Testis (tissue), 3 donors: ENCODE results near the gene HAPSTR1. TPM values are rescaled to one million over a fixed set of nuclear protein-coding genes. Genes with fewer than 3 reads are reported as not detected.

Experiments
- DNase-seq: peaks from one replicate; pipeline ENCODE4 v3.0.0-alpha.2; 2019
- H3K27ac ChIP-seq, 2 donors: fragments of 200-600 bp; sonication (generic); one replicate each; pipeline ENCODE4 v1.5.1; 2019
- H3K27me3 ChIP-seq: fragments of 200-600 bp; sonication (generic); one replicate; pipeline ENCODE4 v1.5.1; 2019
- H3K36me3 ChIP-seq: fragments of 200-600 bp; sonication (generic); one replicate; pipeline ENCODE4 v1.5.1; 2017; ENCODE audit warnings: low read depth; ENCODE audit errors: missing control alignments
- H3K4me1 ChIP-seq: fragments of 200-600 bp; sonication (generic); one replicate; pipeline ENCODE4 v1.5.1; 2019
- H3K4me3 ChIP-seq, 2 donors: fragments of 200-600 bp; sonication (generic); one replicate each; pipeline ENCODE4 v1.5.1; 2017 to 2019
- H3K9me3 ChIP-seq: fragments of 200-600 bp; sonication (generic); one replicate; pipeline ENCODE4 v1.5.1; 2017
- POLR2A ChIP-seq: fragments of 450-650 bp; IDR thresholded peaks from one replicate; pipeline ENCODE4 v1.6.1; 2017; ENCODE audit warnings: antibody characterized with exemption, mild to moderate bottlenecking, moderate library complexity
- WGBS, 2 donors: methylation state at CpG; one replicate each; pipeline ENCODE4 v1.1.5; 2018; 5-methylcytosine and 5-hydroxymethylcytosine counted together
- intact Hi-C: fragments of 100-400 bp; cut with DNase I; formaldehyde crosslinking; loops from one replicate; pipeline ENCODE4 v1.15.1; 2023; ENCODE audit warnings: low total_unique reads
- polyA plus RNA-seq: library from polyadenylated mRNA; stranded (reverse); fragments of 350-450 nt; fragmentation: Illumina TruSeq; extraction: RNeasy Lipid Tissue Mini Kit (QIAGEN cat#74804); gene quantifications from one replicate; pipeline ENCODE4 v1.2.3, GENCODE V29; 2014; ENCODE audit warnings: low read depth, low replicate concordance; ENCODE audit not compliant: insufficient read depth
- total RNA-seq, 2 donors: library from RNA; depleted of rRNA; stranded (reverse); fragments of >200 nt; gene quantifications; one replicate each; pipeline ENCODE4 v1.2.3, GENCODE V29; 2016
- TF ChIP-seq, protein P1 (sequence below), 3 experiments: fragments of 450-650 bp in 2 of 3; fragments of 200-600 bp in 1 of 3; sonication (generic) in 1 of 3; IDR thresholded peaks; one replicate each; pipeline ENCODE4 v1.5.1; 2016 to 2019; ENCODE audit warnings: antibody characterized with exemption in 3 of 3, mild to moderate bottlenecking in 2 of 3, moderate library complexity in 1 of 3

The HAPSTR1 gene
- total and polyA plus RNA-seq, 3 donors from 2014 or later: 37.5 to 75.7 (median 68.8) TPM

DNA sequence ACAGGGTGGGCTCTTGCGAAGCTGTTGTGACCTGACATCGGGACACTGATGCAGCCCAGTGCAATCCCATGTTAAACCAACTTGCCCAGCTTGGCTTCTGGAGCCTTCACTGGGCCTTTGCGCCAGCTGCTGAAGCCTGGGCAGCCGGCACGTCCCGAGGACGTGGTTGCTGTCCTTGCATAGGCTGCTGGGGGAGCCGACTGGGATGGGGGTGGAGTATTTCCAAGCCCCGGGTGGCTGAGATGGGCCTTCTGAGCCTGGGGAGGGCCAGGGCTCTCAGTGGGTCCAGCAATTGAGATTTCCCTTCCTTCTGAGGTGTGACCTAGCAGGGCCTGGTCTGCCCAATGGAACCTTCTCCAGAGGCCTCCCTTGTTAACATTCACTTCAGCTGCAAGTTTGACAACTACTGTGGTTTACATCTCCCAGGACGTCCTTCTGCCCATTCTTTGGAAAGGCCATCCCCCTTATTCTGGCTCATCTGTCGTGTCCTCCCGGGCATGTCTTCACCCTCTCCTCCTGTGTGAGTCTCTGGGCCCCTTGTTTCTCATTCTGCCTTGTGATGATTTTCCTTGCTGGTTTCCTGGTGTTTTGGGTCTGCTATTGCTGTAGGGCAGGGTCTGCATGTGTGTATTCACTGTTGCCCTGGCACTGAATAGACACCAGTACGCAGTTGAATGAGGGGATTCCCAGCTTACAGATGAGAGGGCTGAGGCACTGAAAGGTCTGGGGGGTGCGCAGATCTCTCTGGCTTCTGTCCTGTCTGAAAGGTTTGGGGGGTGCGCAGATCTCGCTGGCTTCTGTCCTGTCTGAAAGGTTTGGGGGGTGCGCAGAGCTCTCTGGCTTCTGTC is 34.4 kb downstream of the HAPSTR1 start:
- no peaks in the 10 kb centered on the region for H3K4me1 ChIP-seq
- no peaks in the 10 kb centered on the region for H3K36me3 ChIP-seq
- no peak overlapping the region for H3K4me3 ChIP-seq
- intact Hi-C loops: no loop called here
- no peaks in the 10 kb centered on the region for H3K9me3 ChIP-seq
- 80 to 87% methylated on average over 6 to 17 of the region's 17 CpGs for WGBS, 2 donors
- DNase-seq: no peak
- TF ChIP-seq, protein P1, sequence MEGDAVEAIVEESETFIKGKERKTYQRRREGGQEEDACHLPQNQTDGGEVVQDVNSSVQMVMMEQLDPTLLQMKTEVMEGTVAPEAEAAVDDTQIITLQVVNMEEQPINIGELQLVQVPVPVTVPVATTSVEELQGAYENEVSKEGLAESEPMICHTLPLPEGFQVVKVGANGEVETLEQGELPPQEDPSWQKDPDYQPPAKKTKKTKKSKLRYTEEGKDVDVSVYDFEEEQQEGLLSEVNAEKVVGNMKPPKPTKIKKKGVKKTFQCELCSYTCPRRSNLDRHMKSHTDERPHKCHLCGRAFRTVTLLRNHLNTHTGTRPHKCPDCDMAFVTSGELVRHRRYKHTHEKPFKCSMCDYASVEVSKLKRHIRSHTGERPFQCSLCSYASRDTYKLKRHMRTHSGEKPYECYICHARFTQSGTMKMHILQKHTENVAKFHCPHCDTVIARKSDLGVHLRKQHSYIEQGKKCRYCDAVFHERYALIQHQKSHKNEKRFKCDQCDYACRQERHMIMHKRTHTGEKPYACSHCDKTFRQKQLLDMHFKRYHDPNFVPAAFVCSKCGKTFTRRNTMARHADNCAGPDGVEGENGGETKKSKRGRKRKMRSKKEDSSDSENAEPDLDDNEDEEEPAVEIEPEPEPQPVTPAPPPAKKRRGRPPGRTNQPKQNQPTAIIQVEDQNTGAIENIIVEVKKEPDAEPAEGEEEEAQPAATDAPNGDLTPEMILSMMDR (IDR thresholded peaks at IDR 0.05): no peak
- TF ChIP-seq POLR2A: no peak
- no peak overlapping the region for H3K27ac ChIP-seq
- H3K27me3 ChIP-seq: no peaks in the 10 kb centered on the region

DNA sequence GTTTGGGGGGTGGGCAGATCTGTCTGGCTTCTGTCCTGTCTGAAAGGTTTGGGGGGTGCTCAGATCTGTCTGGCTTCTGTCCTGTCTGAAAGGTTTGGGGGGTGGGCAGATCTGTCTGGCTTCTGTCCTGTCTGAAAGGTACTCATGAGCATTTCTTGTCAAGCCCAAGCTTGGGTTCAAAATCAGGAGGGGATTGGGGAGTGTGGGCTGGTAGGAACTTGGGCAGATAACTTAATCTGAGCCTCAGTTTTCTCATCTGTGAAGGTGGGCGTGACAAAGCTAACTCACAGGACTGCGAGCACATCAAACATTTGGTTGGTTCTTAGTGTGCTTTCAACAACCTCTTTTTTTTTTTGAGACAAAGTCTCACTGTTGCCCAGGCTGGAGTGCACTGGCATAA is 35.2 kb downstream of the HAPSTR1 start:
- H3K4me1 ChIP-seq: no peaks in the 10 kb centered on the region
- WGBS, 2 donors: 80 to 94% methylated on average over 2 of the region's 2 CpGs
- no peak for DNase-seq

DNA sequence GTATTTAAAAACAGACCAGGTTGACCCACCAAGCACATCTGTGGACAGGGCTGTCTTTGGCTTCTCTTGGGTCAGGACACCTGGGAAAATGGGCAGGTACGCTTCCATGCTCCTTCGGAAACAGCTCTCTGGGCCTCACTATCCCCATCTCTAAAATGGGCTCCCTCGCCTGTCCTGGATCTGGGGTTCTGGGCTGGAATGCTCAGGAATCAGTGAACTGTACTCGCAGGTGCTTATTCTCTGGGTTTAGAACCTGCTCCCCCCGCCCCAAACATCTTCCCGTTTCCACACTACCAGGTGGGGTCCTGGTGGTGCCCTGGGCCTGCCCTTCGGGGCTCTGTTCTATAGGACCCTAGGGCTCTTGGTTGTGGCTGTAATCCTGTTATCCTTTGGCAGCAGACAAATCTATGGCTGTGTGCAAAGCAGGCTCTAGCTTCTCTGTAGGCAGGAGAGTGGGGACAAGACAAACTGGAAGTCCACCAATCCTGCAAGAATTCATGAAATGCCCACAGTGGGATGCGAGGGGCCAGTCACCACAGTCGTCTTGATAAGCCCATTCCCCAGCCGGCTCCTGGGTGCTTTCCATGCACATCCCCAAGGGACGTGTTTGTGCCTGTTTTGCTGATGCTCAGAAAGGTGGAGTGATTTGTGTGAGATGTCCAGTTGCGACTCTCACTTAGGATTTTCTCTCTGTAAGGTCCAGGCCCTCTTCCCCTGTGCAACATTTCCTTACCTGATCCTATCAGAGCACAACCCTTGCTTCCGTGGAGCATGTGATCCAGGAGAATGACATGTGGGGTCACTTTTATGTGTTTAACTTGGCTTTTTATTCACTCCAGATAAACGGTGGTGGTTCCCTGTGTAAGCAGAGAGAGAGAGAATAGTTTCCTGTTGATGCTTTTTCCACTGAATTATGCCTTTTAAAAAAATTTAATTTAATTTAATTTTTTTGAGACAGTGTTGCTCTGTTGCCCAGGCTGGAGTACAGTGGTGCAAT is 37.2 kb downstream of the HAPSTR1 start:
- no peaks in the 10 kb centered on the region for H3K36me3 ChIP-seq
- DNase-seq: no peak
- no peak for TF ChIP-seq POLR2A
- TF ChIP-seq, protein P1 (IDR thresholded peaks at IDR 0.05): no peak
- no peak overlapping the region for H3K27ac ChIP-seq
- WGBS, 2 donors: 73 to 75% methylated on average over 13 to 14 of the region's 14 CpGs
- H3K4me3 ChIP-seq: no peak overlapping the region
- H3K27me3 ChIP-seq: no peaks in the 10 kb centered on the region
- intact Hi-C loops: no loop called here
- H3K9me3 ChIP-seq: no peaks in the 10 kb centered on the region
- H3K4me1 ChIP-seq: no peaks in the 10 kb centered on the region

More for the DNA sequence above, 35.2 kb downstream of the HAPSTR1 start:
- H3K27me3 ChIP-seq: no peaks in the 10 kb centered on the region
- H3K27ac ChIP-seq: no peak overlapping the region
- no peak overlapping the region for H3K4me3 ChIP-seq
- TF ChIP-seq, protein P1 (IDR thresholded peaks at IDR 0.05): no peak
- no peak for TF ChIP-seq POLR2A
- intact Hi-C loops: no loop called here
- no peaks in the 10 kb centered on the region for H3K9me3 ChIP-seq
- H3K36me3 ChIP-seq: no peaks in the 10 kb centered on the region

DNA sequence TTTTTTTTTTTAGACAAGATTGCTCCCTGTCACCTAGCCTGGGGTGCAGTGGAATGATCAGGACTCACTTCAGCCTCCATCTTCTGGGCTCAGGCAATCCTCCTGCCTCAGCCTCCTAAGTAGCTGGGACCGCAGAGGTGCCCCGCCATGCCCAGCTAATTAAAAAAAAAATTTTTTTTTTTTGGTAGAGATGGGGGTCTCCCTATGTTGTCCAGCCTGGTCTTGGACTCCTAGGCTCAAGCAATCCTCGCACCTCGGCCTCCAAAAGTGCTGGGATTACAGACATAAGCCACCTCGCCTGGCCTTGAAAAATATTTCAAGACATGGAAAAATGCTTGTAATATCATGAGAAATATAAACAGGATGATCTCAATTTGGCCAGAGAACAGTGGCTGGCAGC is 42.9 kb downstream of the HAPSTR1 start:
- intact Hi-C loops: no loop called here
- DNase-seq: no peak
- 91 to 98% methylated on average over 5 of the region's 5 CpGs for WGBS, 2 donors
- Histone ChIP-seq H3K4me3 (no peak overlapping the region), H3K27me3 (no peaks in the 10 kb centered on the region), H3K4me1 (no peaks in the 10 kb centered on the region), H3K27ac (no peak overlapping the region), H3K9me3 (no peaks in the 10 kb centered on the region), H3K36me3 (no peaks in the 10 kb centered on the region)
- TF ChIP-seq, protein P1 (IDR thresholded peaks at IDR 0.05): no peak
- no peak for TF ChIP-seq POLR2A
